ENCODE results near the gene MEIOB.
"Not testable (repeated sequence)": the region's sequence is repeated elsewhere in the genome, so short reads cannot be mapped to it uniquely, and the experiment has no call there.

The MEIOB gene

GRCh38 chr16:1871974-1872635 lies at the start of gene MEIOB:
Gene MEIOB (minus strand): TSS chr16:1872164. CDS start chr16:1868175, 3,989 bp downstream.
- peak; percentile 69 to 71 for DNase-seq

GRCh38 chr16:1920727-1921171 lies 48.8 kb upstream of the MEIOB start:
- DNase-seq = peak; percentile 28 to 56

GRCh38 chr16:1920122-1920521 lies 48.2 kb upstream of the MEIOB start:
- not testable (repeated sequence) for DNase-seq

- no peak for DNase-seq
Measured at GRCh38 chr16:1919327-1919998, 47.5 kb upstream of the MEIOB start.

- no peak for DNase-seq
Measured at GRCh38 chr16:1918351-1919326, 46.7 kb upstream of the MEIOB start, which contains the start of gene HS3ST6. Gene HS3ST6 (minus strand): TSS chr16:1918415. CDS start chr16:1918323, 92 bp downstream.

- DNase-seq = no peak
Measured at GRCh38 chr16:1917665-1918350, 45.8 kb upstream of the MEIOB start.

- no peak for DNase-seq
Measured at GRCh38 chr16:1917056-1917664, 45.2 kb upstream of the MEIOB start.

GRCh38 chr16:1916640-1916990 lies 44.7 kb upstream of the MEIOB start:
- no peak for DNase-seq

GRCh38 chr16:1915732-1916639 lies 44.0 kb upstream of the MEIOB start:
- DNase-seq = no peak

GRCh38 chr16:1914988-1915387 lies 43.0 kb upstream of the MEIOB start:
- DNase-seq = no peak

GRCh38 chr16:1914084-1914608 lies 42.2 kb upstream of the MEIOB start:
- DNase-seq = no peak

- no peak for DNase-seq
Measured at GRCh38 chr16:1913327-1914083, 41.5 kb upstream of the MEIOB start.

- no peak for DNase-seq
Measured at GRCh38 chr16:1912215-1912543, 40.2 kb upstream of the MEIOB start.

- no peak for DNase-seq
Measured at GRCh38 chr16:1911467-1912214, 39.7 kb upstream of the MEIOB start.

GRCh38 chr16:1909561-1910231 lies 37.7 kb upstream of the MEIOB start:
- no peak for DNase-seq

GRCh38 chr16:1908983-1909382 lies 37.0 kb upstream of the MEIOB start:
- DNase-seq = no peak

- no peak for DNase-seq
Measured at GRCh38 chr16:1908184-1908583, 36.2 kb upstream of the MEIOB start.

- no peak for DNase-seq
Measured at GRCh38 chr16:1907226-1907860, 35.4 kb upstream of the MEIOB start.

GRCh38 chr16:1906846-1907165 lies 34.8 kb upstream of the MEIOB start:
- no peak for DNase-seq
